ENCODE measurements around the gene RBM38.

RBM38 gene

GRCh38 chr20:57455386-57455785 is 64.2 kb downstream of the RBM38 start:
- TF ChIP-seq CTCF (IDR thresholded peaks at IDR 0.05; ENCODE audit: insufficient read depth, low read depth, low read length, missing control alignments): no peak
- DNase-seq (ENCODE audit: low read depth): no peak
- H3K4me3 ChIP-seq (ENCODE audit: low read length): no peak overlapping the region

- no peak for DNase-seq (ENCODE audit: low read depth)
- TF ChIP-seq CTCF (IDR thresholded peaks at IDR 0.05; ENCODE audit: insufficient read depth, low read depth, low read length, missing control alignments): no peak
- H3K4me3 ChIP-seq (ENCODE audit: low read length): no peak overlapping the region
Observed at GRCh38 chr20:57456116-57456515, 64.9 kb downstream of the RBM38 start.

GRCh38 chr20:57457243-57458095 is 66.3 kb downstream of the RBM38 start:
- H3K4me3 ChIP-seq (ENCODE audit: low read length): no peak overlapping the region
- no peak for TF ChIP-seq CTCF (IDR thresholded peaks at IDR 0.05; ENCODE audit: insufficient read depth, low read depth, low read length, missing control alignments)
- DNase-seq (ENCODE audit: low read depth): no peak

GRCh38 chr20:57458400-57459160 is 67.4 kb downstream of the RBM38 start:
- H3K4me3 ChIP-seq (ENCODE audit: low read length): no peak overlapping the region
- DNase-seq (ENCODE audit: low read depth): no peak
- TF ChIP-seq CTCF (IDR thresholded peaks at IDR 0.05; ENCODE audit: insufficient read depth, low read depth, low read length, missing control alignments): no peak

Data from epithelial cell of esophagus (primary cell).